ENCODE results near the gene PLCD4. TPM values are rescaled to one million over a fixed set of nuclear protein-coding genes. Genes with fewer than 3 reads are reported as not detected.
A peak's percentile ranks its signal among the peaks of the same experiment; 100 is the strongest.

PLCD4 gene
- polyA plus RNA-seq, 3 donors: 0.04 to 0.05 TPM; not detected in 1

GRCh38 chr2:218621007-218621406 lies 13.3 kb downstream of the PLCD4 start:
- WGBS (ENCODE audit: insufficient coverage): no CpG with 5 or more reads among the region's 7 CpGs
- Histone ChIP-seq H3K9ac (ENCODE audit: insufficient read depth, low read length, poor library complexity, severe bottlenecking) (no peak overlapping the region), H3K27me3 (ENCODE audit: control insufficient read depth in 2 of 2, insufficient read depth in 2 of 2, low read length in 2 of 2) (no peaks in the 10 kb centered on the region), H3K4me1 (ENCODE audit: control insufficient read depth in 1 of 2, insufficient read depth in 2 of 2, low read length in 2 of 2) (peaks cover 18% of the 10 kb centered on the region in 2 donors), H3K9me3 (replicated peaks in 1 of 2; ENCODE audit: control insufficient read depth in 1 of 2, insufficient read depth in 1 of 2, low read length in 2 of 2) (no peaks in the 10 kb centered on the region), H3K27ac (ENCODE audit: low read depth in 1 of 2, low read length in 2 of 2) (no peak overlapping the region), H3K36me3 (replicated peaks in 1 of 2; ENCODE audit: control insufficient read depth in 1 of 2, insufficient read depth in 2 of 2, low read length in 2 of 2) (no peaks in the 10 kb centered on the region), H4K20me1 (ENCODE audit: insufficient read depth, low read length) (no peaks in the 10 kb centered on the region), H3K4me3 (replicated peaks in 1 of 3; ENCODE audit: low read depth in 2 of 3, low read length in 3 of 3) (no peak overlapping the region), H3K4me2 (replicated peaks; ENCODE audit: extremely low read depth, low read length, poor library complexity, severe bottlenecking) (no peak overlapping the region), H2AFZ (ENCODE audit: insufficient read depth, low read depth, low read length, poor library complexity, severe bottlenecking) (no peak overlapping the region), H3K79me2 (ENCODE audit: insufficient read depth, low read length) (no peaks in the 10 kb centered on the region)
- intact Hi-C loops (cut with micrococcal nuclease): no loop called here
- TF ChIP-seq, protein P1, sequence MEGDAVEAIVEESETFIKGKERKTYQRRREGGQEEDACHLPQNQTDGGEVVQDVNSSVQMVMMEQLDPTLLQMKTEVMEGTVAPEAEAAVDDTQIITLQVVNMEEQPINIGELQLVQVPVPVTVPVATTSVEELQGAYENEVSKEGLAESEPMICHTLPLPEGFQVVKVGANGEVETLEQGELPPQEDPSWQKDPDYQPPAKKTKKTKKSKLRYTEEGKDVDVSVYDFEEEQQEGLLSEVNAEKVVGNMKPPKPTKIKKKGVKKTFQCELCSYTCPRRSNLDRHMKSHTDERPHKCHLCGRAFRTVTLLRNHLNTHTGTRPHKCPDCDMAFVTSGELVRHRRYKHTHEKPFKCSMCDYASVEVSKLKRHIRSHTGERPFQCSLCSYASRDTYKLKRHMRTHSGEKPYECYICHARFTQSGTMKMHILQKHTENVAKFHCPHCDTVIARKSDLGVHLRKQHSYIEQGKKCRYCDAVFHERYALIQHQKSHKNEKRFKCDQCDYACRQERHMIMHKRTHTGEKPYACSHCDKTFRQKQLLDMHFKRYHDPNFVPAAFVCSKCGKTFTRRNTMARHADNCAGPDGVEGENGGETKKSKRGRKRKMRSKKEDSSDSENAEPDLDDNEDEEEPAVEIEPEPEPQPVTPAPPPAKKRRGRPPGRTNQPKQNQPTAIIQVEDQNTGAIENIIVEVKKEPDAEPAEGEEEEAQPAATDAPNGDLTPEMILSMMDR (IDR thresholded peaks at IDR 0.05): no peak
- no peak overlapping the region for H3K4me3 Mint-ChIP-seq
- H3K9me3 Mint-ChIP-seq: peaks cover 0 to 1% (median 0%) of the 10 kb centered on the region in 7 donors
- H3K27ac Mint-ChIP-seq: no peak overlapping the region
- H3K36me3 Mint-ChIP-seq: no peaks in the 10 kb centered on the region
- peaks cover 19% of the 10 kb centered on the region for H3K4me1 Mint-ChIP-seq
- DNase-seq: no peak
- peaks cover 0 to 4% (median 2%) of the 10 kb centered on the region in 3 donors for H3K27me3 Mint-ChIP-seq (ENCODE audit: low read depth in 3 of 3)

DNA sequence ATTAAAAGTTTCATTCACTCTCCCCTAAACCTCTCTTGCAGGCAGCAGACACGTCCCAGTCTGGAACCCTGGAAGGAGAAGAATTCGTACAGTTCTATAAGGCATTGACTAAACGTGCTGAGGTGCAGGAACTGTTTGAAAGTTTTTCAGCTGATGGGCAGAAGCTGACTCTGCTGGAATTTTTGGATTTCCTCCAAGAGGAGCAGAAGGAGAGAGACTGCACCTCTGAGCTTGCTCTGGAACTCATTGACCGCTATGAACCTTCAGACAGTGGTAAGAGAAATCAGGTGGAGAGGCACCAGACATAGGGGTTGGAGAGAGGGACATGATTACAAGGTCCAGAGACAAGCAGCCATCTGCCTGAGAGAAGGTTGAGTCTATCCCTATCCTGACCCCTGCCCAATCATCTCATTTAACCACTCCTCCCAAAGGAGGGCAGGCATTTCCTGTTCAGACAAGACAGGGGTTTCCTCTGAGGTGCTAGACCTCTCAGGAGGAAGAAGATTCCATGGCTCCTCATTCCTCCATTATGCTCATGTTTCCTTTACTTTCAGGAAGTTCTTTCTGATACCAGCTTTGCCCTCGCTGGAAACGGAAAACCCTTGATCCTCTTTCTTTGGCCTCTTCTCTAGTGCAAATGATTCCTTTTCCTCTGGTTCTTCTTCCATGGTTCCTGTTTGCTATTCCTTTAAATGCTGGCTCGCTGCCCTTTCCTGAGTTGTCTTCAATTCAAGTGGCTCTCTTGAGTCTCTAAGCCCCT lies 15.1 kb downstream of the PLCD4 start:
- no peaks in the 10 kb centered on the region for H3K27me3 ChIP-seq (ENCODE audit: control insufficient read depth in 2 of 2, insufficient read depth in 2 of 2, low read length in 2 of 2)
- intact Hi-C loops (cut with micrococcal nuclease): no loop called here
- H3K36me3 ChIP-seq (replicated peaks in 1 of 2; ENCODE audit: control insufficient read depth in 1 of 2, insufficient read depth in 2 of 2, low read length in 2 of 2): no peaks in the 10 kb centered on the region
- peak overlapping the region in 1 of 2 donors; percentile 69 for H3K27ac ChIP-seq (ENCODE audit: low read depth in 1 of 2, low read length in 2 of 2)
- no peaks in the 10 kb centered on the region for H3K79me2 ChIP-seq (ENCODE audit: insufficient read depth, low read length)
- peak overlapping the region; percentile 19 for H3K9ac ChIP-seq (ENCODE audit: insufficient read depth, low read length, poor library complexity, severe bottlenecking)
- peak in 2 of 3 donors; percentile 15 to 16 for DNase-seq
- Mint-ChIP-seq H3K4me1 (peaks cover 19% of the 10 kb centered on the region), H3K4me3 (peak overlapping the region in 1 of 2 donors; percentile 63), H3K9me3 (peaks cover 0 to 1% (median 0%) of the 10 kb centered on the region in 7 donors), H3K27ac (peak overlapping the region; percentile 32 to 89 (median 76)), H3K36me3 (no peaks in the 10 kb centered on the region), H3K27me3 (ENCODE audit: low read depth in 3 of 3) (peaks cover 0 to 4% (median 2%) of the 10 kb centered on the region in 3 donors)
- H3K9me3 ChIP-seq (replicated peaks in 1 of 2; ENCODE audit: control insufficient read depth in 1 of 2, insufficient read depth in 1 of 2, low read length in 2 of 2): no peaks in the 10 kb centered on the region
- peak overlapping the region; percentile 48 for H3K4me2 ChIP-seq (replicated peaks; ENCODE audit: extremely low read depth, low read length, poor library complexity, severe bottlenecking)
- peak overlapping the region in 1 of 3 experiments; percentile 31 for H3K4me3 ChIP-seq (replicated peaks in 1 of 3; ENCODE audit: low read depth in 2 of 3, low read length in 3 of 3)
- H4K20me1 ChIP-seq (ENCODE audit: insufficient read depth, low read length): no peaks in the 10 kb centered on the region
- WGBS (ENCODE audit: insufficient coverage): 51% methylated on average over 4 of the region's 7 CpGs
- H2AFZ ChIP-seq (ENCODE audit: insufficient read depth, low read depth, low read length, poor library complexity, severe bottlenecking): peak overlapping the region; percentile 62
- peaks cover 18% of the 10 kb centered on the region in 2 donors for H3K4me1 ChIP-seq (ENCODE audit: control insufficient read depth in 1 of 2, insufficient read depth in 2 of 2, low read length in 2 of 2)
- TF ChIP-seq, protein P1 (IDR thresholded peaks at IDR 0.05): no peak
